HEK293 (cell line): ENCODE results near the gene RGS14.
A peak's percentile ranks its signal among the peaks of the same experiment; 100 is the strongest.
"Not testable (repeated sequence)": the region's sequence is repeated elsewhere in the genome, so short reads cannot be mapped to it uniquely, and the experiment has no call there.

Source experiments
- CTCF ChIA-PET: fragments of 350-600 bp; formaldehyde crosslinking; extraction: SDS; loops from one replicate; lab custom pipeline; 2021; ENCODE audit warnings: antibody characterized with exemption; lab: Yijun Ruan, JAX
- POLR2A ChIA-PET: fragments of 300-600 bp; formaldehyde crosslinking; extraction: SDS; loops from one replicate; lab custom pipeline; 2020; ENCODE audit warnings: antibody characterized with exemption, inconsistent platforms; lab: Yijun Ruan, JAX
- H3K27ac ChIP-seq: fragments of 200-500 bp; sonication (Bioruptor generic); 2 replicates; pipeline ENCODE4 v1.5.1; 2014; ENCODE audit warnings: low read depth, low read length, control low read depth, inconsistent platforms; ENCODE audit errors: extremely low read depth
- H3K36me3 ChIP-seq, 2 experiments: fragments of 200-500 bp in 1 of 2; sonication (Bioruptor generic) in 1 of 2; 1 replicate in 1 of 2; 2 replicates in 1 of 2; pipeline ENCODE4 v1.5.1; 2014 to 2017; ENCODE audit warnings: inconsistent platforms in 2 of 2, low read length in 2 of 2; ENCODE audit not compliant: control insufficient read depth in 2 of 2, insufficient read depth in 1 of 2
- H3K4me1 ChIP-seq: fragments of 200-500 bp; sonication (Bioruptor generic); 2 replicates; pipeline ENCODE4 v1.5.1; 2014; ENCODE audit warnings: mild to moderate bottlenecking, low read length, inconsistent platforms; ENCODE audit not compliant: control insufficient read depth, insufficient read depth
- H3K4me3 ChIP-seq: 2 replicates; pipeline ENCODE4 v1.5.1; 2011; ENCODE audit warnings: low read depth, mild to moderate bottlenecking, control low read depth, low read length, moderate library complexity
- H3K9me3 ChIP-seq: fragments of 200-500 bp; sonication (Bioruptor generic); 2 replicates; pipeline ENCODE4 v1.5.1; 2014; ENCODE audit warnings: low read depth, low read length, inconsistent platforms; ENCODE audit not compliant: control insufficient read depth, insufficient read depth
- IKZF3 ChIP-seq: fragments of 450-650 bp; IDR thresholded peaks from 2 replicates; pipeline ENCODE4 v1.5.0; 2018; ENCODE audit warnings: missing biosample characterization, mild to moderate bottlenecking, missing genetic modification characterization, moderate library complexity
- PRDM10 ChIP-seq: fragments of 450-650 bp; formaldehyde crosslinking; IDR thresholded peaks from 2 replicates; pipeline ENCODE4 v1.5.1; 2016; ENCODE audit warnings: missing biosample characterization, missing genetic modification characterization
- REPIN1 ChIP-seq: fragments of 450-650 bp; formaldehyde crosslinking; IDR thresholded peaks from 2 replicates; pipeline ENCODE4 v1.5.1; 2017; ENCODE audit warnings: missing biosample characterization, missing genetic modification characterization, low read depth
- SCRT2 ChIP-seq: fragments of 450-650 bp; formaldehyde crosslinking; IDR thresholded peaks from 2 replicates; pipeline ENCODE4 v1.5.1; 2016; ENCODE audit warnings: missing biosample characterization, missing genetic modification characterization
- ZNF398 ChIP-seq: fragments of 450-650 bp; formaldehyde crosslinking; IDR thresholded peaks from 2 replicates; pipeline ENCODE4 v1.5.1; 2017; ENCODE audit warnings: missing biosample characterization, missing genetic modification characterization
- ZNF837 ChIP-seq: fragments of 450-650 bp; formaldehyde crosslinking; IDR thresholded peaks from 2 replicates; pipeline ENCODE4 v1.5.1; 2016; ENCODE audit warnings: missing biosample characterization, missing genetic modification characterization
- TF ChIP-seq, protein P1 (sequence below): fragments of 450-650 bp; formaldehyde crosslinking; IDR thresholded peaks from 2 replicates; pipeline ENCODE4 v1.5.1; 2016; ENCODE audit warnings: missing biosample characterization, missing genetic modification characterization

RGS14 gene

DNA sequence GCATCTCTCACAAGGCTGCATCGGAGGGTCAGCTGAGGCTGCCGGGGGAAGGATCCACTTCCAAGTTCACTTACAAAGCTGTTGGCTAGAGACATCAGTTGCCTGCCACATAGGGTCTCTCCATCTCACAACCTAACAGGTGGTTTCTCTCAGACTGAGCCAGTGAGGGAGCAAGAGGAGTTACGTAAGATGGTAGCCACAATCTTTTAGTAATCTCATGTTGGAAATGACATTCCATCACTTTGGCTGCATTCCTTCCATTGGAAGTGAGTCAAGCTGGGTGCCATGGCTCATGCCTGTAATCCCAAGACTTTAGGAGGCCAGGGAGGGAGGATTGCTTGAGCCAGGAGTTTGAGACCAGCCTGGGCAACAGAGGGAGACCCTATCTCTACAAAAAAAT lies 61.3 kb downstream of the RGS14 start:
- TF ChIP-seq ZNF398 (tag by site-specific recombination), result no peak
- peak; percentile 57 for TF ChIP-seq SCRT2 (tag by site-specific recombination)
- TF ChIP-seq REPIN1 (tag by site-specific recombination), result no peak
- no peak for TF ChIP-seq IKZF3
- H3K9me3 ChIP-seq, result no peaks in the 10 kb centered on the region

DNA sequence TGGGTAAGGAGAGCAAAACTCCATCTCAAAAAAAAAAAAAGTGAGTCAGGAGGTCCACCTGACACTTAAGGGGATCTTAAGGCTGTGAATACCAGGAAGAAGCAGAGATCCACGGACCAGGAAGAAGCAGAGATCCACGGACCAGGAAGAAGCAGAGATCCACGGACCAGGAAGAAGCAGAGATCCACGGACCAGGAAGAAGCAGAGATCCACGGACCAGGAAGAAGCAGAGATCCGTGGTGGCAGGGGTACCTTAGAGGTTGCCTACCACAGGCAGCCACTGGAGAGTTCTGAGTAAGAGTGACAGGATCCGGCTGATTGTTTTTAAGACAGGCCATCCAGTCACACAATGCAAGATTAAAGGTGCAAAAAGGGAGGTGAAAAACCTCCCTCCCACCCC lies 62.7 kb downstream of the RGS14 start:
- H3K36me3 ChIP-seq, CTCF ChIA-PET, H3K9me3 ChIP-seq, H3K4me1 ChIP-seq, H3K27ac ChIP-seq, H3K4me3 ChIP-seq, POLR2A ChIA-PET: not testable (repeated sequence)

More for the DNA sequence above, 61.3 kb downstream of the RGS14 start:
- H3K4me1 ChIP-seq, result no peaks in the 10 kb centered on the region
- H3K27ac ChIP-seq, result no peak overlapping the region
- H3K4me3 ChIP-seq, result no peak overlapping the region
- H3K36me3 ChIP-seq, result no peaks in the 10 kb centered on the region
- CTCF ChIA-PET, result interaction anchor here (0.6 to 1.2 kb wide), 2 partner anchors 49 to 1701 kb away, joined by 3 to 7 read pairs; no protein-coding TSS in a partner anchor
- POLR2A ChIA-PET, result no interaction called here

DNA sequence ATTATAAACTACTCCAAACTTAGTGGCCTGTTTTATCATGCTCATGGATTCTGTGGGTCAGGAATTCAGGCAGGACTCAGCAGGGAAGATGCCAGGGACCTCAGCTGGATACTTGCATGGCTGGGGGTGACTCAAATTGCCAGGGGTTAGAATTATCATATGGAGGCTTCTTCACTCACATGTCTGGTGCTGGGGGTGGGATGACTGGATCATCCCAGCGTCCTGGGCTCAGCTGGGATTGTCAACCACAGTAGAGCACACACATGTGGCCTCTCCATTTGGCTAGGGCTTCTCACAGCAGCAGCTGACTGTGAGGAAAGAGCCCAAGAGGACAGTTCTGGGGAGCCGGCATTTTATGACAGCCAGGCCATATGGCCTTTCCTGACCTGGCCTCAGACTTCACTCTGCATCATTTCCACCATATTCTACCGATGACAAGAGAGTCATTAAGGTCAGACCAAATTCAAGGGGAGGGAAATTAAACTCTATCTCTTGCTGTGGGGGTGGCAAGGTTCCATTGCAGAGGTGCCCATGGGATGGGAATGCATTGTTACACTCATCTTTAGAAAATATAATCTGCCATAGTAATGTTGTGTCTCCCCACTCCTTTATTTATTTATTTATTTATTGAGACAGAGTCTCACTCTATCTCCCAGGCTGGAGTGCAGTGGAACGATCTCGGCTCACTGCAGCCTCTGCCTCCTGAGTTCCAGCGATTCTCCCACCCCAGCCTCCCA lies 63.5 kb downstream of the RGS14 start:
- H3K4me3 ChIP-seq, result no peak overlapping the region
- H3K9me3 ChIP-seq, result no peaks in the 10 kb centered on the region
- no peak for TF ChIP-seq ZNF837
- TF ChIP-seq PRDM10 (tag by site-specific recombination), result peak; percentile 54
- TF ChIP-seq, protein P1, sequence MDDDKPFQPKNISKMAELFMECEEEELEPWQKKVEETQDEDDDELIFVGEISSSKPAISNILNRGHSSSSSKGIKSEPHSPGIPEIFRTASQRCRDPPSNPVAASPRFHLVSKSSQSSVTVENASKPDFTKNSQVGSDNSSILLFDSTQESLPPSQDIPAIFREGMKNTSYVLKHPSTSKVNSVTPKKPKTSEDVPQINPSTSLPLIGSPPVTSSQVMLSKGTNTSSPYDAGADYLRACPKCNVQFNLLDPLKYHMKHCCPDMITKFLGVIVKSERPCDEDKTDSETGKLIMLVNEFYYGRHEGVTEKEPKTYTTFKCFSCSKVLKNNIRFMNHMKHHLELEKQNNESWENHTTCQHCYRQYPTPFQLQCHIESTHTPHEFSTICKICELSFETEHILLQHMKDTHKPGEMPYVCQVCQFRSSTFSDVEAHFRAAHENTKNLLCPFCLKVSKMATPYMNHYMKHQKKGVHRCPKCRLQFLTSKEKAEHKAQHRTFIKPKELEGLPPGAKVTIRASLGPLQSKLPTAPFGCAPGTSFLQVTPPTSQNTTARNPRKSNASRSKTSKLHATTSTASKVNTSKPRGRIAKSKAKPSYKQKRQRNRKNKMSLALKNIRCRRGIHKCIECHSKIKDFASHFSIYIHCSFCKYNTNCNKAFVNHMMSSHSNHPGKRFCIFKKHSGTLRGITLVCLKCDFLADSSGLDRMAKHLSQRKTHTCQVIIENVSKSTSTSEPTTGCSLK (tag by site-specific recombination), result no peak
- TF ChIP-seq, all 188 proteins: peak for 1
- Histone ChIP-seq H3K36me3 (no peaks in the 10 kb centered on the region), H3K27ac (no peak overlapping the region), H3K4me1 (no peaks in the 10 kb centered on the region)
- CTCF ChIA-PET, result interaction anchor here (0.5 to 1.6 kb wide), 3 partner anchors 13 to 171 kb away, joined by 3 to 8 read pairs (median 5); partner anchors contain the start of gene TMED9
- POLR2A ChIA-PET, result no interaction called here
